ENCODE measurements around the gene USP32.

USP32 gene

DNA sequence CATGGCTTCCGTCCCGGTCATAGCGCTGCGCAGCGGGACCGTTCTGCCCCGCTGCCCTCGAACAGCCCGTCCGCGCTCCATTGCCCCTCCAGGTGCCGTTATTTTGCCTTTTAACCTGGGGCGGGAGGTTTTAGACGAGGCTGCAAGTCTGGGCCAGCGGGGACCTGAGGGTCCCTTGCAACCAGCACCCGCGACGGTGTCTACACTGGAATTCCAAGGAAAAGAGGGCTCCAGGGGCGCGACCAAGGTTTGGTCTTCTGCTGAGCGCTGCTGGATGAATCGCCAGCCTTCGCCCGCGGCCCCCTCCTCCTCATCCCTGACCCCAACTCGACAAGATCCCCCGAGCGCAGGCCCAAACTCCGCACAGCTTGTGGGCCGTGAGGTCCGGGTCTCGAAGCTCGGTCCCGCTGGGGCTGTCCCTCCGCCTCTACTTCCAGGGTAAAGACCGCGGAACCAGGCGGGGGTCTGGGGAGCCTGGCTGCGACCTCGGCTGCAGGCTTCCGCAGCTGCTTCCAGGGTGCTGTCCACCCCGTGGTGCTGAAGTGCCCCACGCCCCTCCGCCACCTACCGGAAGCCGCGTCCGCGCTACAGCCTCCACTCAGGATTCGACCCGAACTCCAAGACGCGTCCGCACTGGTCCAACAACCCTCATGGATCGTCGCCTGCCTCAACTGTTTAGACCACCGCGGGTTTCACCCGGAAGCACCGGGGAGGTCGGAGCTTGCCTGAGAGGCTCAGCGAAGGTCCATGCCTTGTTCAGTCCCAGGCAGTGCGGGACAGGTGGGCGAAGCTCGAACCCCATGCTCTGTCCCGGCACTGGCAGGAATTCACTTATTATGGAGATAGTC, 252.3 kb downstream of the USP32 start:
- TF ChIP-seq TCF4 (CRISPR knock-in tag; IDR thresholded peaks at IDR 0.05; ENCODE audit: borderline replicate concordance) = no peak
- no peak for TF ChIP-seq TOX (CRISPR knock-in tag; IDR thresholded peaks at IDR 0.05; ENCODE audit: borderline replicate concordance)
- TF ChIP-seq ESRRG (CRISPR knock-in tag; IDR thresholded peaks at IDR 0.05) = no peak
- TF ChIP-seq, protein P1, sequence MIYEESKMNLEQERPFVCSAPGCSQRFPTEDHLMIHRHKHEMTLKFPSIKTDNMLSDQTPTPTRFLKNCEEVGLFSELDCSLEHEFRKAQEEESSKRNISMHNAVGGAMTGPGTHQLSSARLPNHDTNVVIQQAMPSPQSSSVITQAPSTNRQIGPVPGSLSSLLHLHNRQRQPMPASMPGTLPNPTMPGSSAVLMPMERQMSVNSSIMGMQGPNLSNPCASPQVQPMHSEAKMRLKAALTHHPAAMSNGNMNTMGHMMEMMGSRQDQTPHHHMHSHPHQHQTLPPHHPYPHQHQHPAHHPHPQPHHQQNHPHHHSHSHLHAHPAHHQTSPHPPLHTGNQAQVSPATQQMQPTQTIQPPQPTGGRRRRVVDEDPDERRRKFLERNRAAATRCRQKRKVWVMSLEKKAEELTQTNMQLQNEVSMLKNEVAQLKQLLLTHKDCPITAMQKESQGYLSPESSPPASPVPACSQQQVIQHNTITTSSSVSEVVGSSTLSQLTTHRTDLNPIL (CRISPR knock-in tag; IDR thresholded peaks at IDR 0.05; ENCODE audit: low read depth) = no peak
- TF ChIP-seq, protein P2, sequence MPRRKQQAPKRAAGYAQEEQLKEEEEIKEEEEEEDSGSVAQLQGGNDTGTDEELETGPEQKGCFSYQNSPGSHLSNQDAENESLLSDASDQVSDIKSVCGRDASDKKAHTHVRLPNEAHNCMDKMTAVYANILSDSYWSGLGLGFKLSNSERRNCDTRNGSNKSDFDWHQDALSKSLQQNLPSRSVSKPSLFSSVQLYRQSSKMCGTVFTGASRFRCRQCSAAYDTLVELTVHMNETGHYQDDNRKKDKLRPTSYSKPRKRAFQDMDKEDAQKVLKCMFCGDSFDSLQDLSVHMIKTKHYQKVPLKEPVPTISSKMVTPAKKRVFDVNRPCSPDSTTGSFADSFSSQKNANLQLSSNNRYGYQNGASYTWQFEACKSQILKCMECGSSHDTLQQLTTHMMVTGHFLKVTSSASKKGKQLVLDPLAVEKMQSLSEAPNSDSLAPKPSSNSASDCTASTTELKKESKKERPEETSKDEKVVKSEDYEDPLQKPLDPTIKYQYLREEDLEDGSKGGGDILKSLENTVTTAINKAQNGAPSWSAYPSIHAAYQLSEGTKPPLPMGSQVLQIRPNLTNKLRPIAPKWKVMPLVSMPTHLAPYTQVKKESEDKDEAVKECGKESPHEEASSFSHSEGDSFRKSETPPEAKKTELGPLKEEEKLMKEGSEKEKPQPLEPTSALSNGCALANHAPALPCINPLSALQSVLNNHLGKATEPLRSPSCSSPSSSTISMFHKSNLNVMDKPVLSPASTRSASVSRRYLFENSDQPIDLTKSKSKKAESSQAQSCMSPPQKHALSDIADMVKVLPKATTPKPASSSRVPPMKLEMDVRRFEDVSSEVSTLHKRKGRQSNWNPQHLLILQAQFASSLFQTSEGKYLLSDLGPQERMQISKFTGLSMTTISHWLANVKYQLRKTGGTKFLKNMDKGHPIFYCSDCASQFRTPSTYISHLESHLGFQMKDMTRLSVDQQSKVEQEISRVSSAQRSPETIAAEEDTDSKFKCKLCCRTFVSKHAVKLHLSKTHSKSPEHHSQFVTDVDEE (CRISPR knock-in tag; IDR thresholded peaks at IDR 0.05) = no peak
- TF ChIP-seq GLIS3 (CRISPR knock-in tag; IDR thresholded peaks at IDR 0.05) = no peak
- TF ChIP-seq ARNTL (CRISPR knock-in tag; IDR thresholded peaks at IDR 0.05; ENCODE audit: borderline replicate concordance, low read depth) = no peak
- no peak for TF ChIP-seq OSR1 (CRISPR knock-in tag; IDR thresholded peaks at IDR 0.05)
- no peak for TF ChIP-seq CSDC2 (CRISPR knock-in tag; IDR thresholded peaks at IDR 0.05)
- no peak for TF ChIP-seq PPARA (CRISPR knock-in tag; IDR thresholded peaks at IDR 0.05; ENCODE audit: borderline replicate concordance)
- no peak for TF ChIP-seq ZC3H10 (CRISPR knock-in tag; IDR thresholded peaks at IDR 0.05)
- no peak for TF ChIP-seq SNAI2 (CRISPR knock-in tag; IDR thresholded peaks at IDR 0.05)
- no peak for TF ChIP-seq ZNF565 (CRISPR knock-in tag; conservative IDR thresholded peaks at IDR 0.05; ENCODE audit: low read depth)
- TF ChIP-seq ZNF8 (CRISPR knock-in tag; IDR thresholded peaks at IDR 0.05) = no peak
- TF ChIP-seq, protein P3, sequence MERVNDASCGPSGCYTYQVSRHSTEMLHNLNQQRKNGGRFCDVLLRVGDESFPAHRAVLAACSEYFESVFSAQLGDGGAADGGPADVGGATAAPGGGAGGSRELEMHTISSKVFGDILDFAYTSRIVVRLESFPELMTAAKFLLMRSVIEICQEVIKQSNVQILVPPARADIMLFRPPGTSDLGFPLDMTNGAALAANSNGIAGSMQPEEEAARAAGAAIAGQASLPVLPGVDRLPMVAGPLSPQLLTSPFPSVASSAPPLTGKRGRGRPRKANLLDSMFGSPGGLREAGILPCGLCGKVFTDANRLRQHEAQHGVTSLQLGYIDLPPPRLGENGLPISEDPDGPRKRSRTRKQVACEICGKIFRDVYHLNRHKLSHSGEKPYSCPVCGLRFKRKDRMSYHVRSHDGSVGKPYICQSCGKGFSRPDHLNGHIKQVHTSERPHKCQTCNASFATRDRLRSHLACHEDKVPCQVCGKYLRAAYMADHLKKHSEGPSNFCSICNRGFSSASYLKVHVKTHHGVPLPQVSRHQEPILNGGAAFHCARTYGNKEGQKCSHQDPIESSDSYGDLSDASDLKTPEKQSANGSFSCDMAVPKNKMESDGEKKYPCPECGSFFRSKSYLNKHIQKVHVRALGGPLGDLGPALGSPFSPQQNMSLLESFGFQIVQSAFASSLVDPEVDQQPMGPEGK (CRISPR knock-in tag; IDR thresholded peaks at IDR 0.05; ENCODE audit: borderline replicate concordance) = no peak
- TF ChIP-seq ZFP3 (CRISPR knock-in tag; IDR thresholded peaks at IDR 0.05) = no peak
- TF ChIP-seq ZFP30 (CRISPR knock-in tag; IDR thresholded peaks at IDR 0.05) = no peak
- TF ChIP-seq BACH2 (CRISPR knock-in tag; IDR thresholded peaks at IDR 0.05; ENCODE audit: borderline replicate concordance) = no peak
- ATAC-seq = no peak

DNA sequence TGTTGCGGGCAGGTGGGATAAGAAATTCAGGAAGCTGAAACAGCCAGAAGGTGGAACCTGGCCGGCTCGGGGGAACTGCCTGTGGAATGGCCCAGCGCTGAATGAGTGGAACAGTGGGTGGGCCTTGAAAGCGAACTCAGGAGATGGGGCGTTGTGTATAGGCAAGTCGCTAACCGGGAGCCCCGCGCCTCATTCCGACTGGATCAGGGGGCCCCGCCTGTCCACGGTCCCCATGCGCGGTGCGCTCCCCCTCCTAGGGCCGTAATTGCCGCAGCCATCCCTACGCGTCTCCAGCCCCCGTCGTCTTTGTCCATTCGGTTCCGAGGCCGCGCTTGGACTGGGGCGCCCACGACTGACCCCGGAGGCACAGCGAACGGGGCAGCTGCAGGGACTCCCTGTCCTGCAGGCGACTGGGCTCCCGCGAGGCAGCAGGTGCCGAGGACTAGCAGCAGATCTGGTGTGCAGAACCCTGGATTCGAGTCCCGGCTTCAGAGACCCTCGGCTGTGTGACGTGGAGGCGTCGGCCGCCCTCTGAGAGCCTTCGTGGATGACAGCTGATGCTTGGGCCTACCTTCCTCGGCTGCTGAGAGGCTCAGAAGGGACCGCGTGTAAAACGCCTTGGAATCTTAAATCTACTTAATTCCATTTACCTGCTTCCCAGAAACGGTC, 253.0 kb downstream of the USP32 start:
- no peak for ATAC-seq
- TF ChIP-seq SNAI2 (CRISPR knock-in tag; IDR thresholded peaks at IDR 0.05) (no peak), ZNF565 (CRISPR knock-in tag; conservative IDR thresholded peaks at IDR 0.05; ENCODE audit: low read depth) (no peak), PPARA (CRISPR knock-in tag; IDR thresholded peaks at IDR 0.05; ENCODE audit: borderline replicate concordance) (no peak), ESRRG (CRISPR knock-in tag; IDR thresholded peaks at IDR 0.05) (no peak), TOX (CRISPR knock-in tag; IDR thresholded peaks at IDR 0.05; ENCODE audit: borderline replicate concordance) (no peak), ZNF8 (CRISPR knock-in tag; IDR thresholded peaks at IDR 0.05) (no peak), ZC3H10 (CRISPR knock-in tag; IDR thresholded peaks at IDR 0.05) (no peak), CSDC2 (CRISPR knock-in tag; IDR thresholded peaks at IDR 0.05) (no peak), BACH2 (CRISPR knock-in tag; IDR thresholded peaks at IDR 0.05; ENCODE audit: borderline replicate concordance) (no peak), RARB (CRISPR knock-in tag; IDR thresholded peaks at IDR 0.05) (no peak), TCF4 (CRISPR knock-in tag; IDR thresholded peaks at IDR 0.05; ENCODE audit: borderline replicate concordance) (no peak), GLIS3 (CRISPR knock-in tag; IDR thresholded peaks at IDR 0.05) (no peak), OSR1 (CRISPR knock-in tag; IDR thresholded peaks at IDR 0.05) (no peak), ZFP30 (CRISPR knock-in tag; IDR thresholded peaks at IDR 0.05) (no peak)
- TF ChIP-seq, protein P4, sequence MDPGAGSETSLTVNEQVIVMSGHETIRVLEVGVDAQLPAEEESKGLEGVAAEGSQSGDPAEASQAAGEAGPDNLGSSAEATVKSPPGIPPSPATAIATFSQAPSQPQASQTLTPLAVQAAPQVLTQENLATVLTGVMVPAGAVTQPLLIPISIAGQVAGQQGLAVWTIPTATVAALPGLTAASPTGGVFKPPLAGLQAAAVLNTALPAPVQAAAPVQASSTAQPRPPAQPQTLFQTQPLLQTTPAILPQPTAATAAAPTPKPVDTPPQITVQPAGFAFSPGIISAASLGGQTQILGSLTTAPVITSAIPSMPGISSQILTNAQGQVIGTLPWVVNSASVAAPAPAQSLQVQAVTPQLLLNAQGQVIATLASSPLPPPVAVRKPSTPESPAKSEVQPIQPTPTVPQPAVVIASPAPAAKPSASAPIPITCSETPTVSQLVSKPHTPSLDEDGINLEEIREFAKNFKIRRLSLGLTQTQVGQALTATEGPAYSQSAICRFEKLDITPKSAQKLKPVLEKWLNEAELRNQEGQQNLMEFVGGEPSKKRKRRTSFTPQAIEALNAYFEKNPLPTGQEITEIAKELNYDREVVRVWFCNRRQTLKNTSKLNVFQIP (CRISPR knock-in tag; IDR thresholded peaks at IDR 0.05; ENCODE audit: borderline replicate concordance, low read depth) = no peak
- TF ChIP-seq, protein P2 (CRISPR knock-in tag; IDR thresholded peaks at IDR 0.05) = no peak
- TF ChIP-seq, protein P5, sequence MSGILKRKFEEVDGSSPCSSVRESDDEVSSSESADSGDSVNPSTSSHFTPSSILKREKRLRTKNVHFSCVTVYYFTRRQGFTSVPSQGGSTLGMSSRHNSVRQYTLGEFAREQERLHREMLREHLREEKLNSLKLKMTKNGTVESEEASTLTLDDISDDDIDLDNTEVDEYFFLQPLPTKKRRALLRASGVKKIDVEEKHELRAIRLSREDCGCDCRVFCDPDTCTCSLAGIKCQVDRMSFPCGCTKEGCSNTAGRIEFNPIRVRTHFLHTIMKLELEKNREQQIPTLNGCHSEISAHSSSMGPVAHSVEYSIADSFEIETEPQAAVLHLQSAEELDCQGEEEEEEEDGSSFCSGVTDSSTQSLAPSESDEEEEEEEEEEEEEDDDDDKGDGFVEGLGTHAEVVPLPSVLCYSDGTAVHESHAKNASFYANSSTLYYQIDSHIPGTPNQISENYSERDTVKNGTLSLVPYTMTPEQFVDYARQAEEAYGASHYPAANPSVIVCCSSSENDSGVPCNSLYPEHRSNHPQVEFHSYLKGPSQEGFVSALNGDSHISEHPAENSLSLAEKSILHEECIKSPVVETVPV (CRISPR knock-in tag; IDR thresholded peaks at IDR 0.05) = no peak
